HepG2 (cell line): ENCODE measurements around the gene USP24. TPM values are rescaled to one million over a fixed set of nuclear protein-coding genes. Genes with fewer than 3 reads are reported as not detected.
A peak's percentile ranks its signal among the peaks of the same experiment; 100 is the strongest.

Experiments
- ATRX ChIP-seq: sonication (generic); formaldehyde crosslinking; IDR thresholded peaks from 2 replicates; pipeline ENCODE4 v1.4.0; 2020; ENCODE audit warnings: missing genetic modification reagents, borderline replicate concordance
- CAMTA2 ChIP-seq: sonication (generic); formaldehyde crosslinking; IDR thresholded peaks from 2 replicates; pipeline ENCODE4 v1.4.0; 2020; ENCODE audit warnings: mild to moderate bottlenecking, missing genetic modification reagents, borderline replicate concordance
- FOXA3 ChIP-seq: IDR thresholded peaks from 2 replicates; pipeline ENCODE4 v1.6.1; 2016; ENCODE audit warnings: missing genetic modification reagents, missing compliant biosample characterization
- HCFC1 ChIP-seq: fragments of 150-350 bp; IDR thresholded peaks from 2 replicates; pipeline ENCODE4 v1.6.1; 2014; ENCODE audit warnings: low read depth, low read length
- HNRNPLL ChIP-seq: fragments of 200-400 bp; formaldehyde crosslinking; IDR thresholded peaks from 2 replicates; pipeline ENCODE4 v1.6.1; 2017; ENCODE audit warnings: mild to moderate bottlenecking, low read depth, low read length; ENCODE audit not compliant: poor library complexity, severe bottlenecking
- KDM5B ChIP-seq: sonication (generic); formaldehyde crosslinking; IDR thresholded peaks from 2 replicates; pipeline ENCODE4 v1.4.0; 2020; ENCODE audit warnings: missing genetic modification reagents, mild to moderate bottlenecking, borderline replicate concordance
- SATB2 ChIP-seq: sonication (generic); formaldehyde crosslinking; IDR thresholded peaks from 2 replicates; pipeline ENCODE4 v1.5.0; 2020; ENCODE audit warnings: missing genetic modification reagents
- SP1 ChIP-seq, 2 experiments: fragments of 450-650 bp in 1 of 2; sonication (generic) in 1 of 2; formaldehyde crosslinking in 1 of 2; IDR thresholded peaks; 2 replicates each; pipeline versions ENCODE4 v1.4.0 to v1.6.1; 2016 to 2020; ENCODE audit warnings: missing genetic modification reagents in 1 of 2
- TMF1 ChIP-seq: sonication (generic); formaldehyde crosslinking; IDR thresholded peaks from 2 replicates; pipeline ENCODE4 v1.8.1; 2022; ENCODE audit warnings: low read depth, missing genetic modification reagents
- ZNF17 ChIP-seq: sonication (generic); formaldehyde crosslinking; IDR thresholded peaks from 2 replicates; pipeline ENCODE4 v1.5.0; 2020; ENCODE audit warnings: mild to moderate bottlenecking, missing genetic modification reagents
- ZNF333 ChIP-seq: sonication (generic); formaldehyde crosslinking; IDR thresholded peaks from 2 replicates; pipeline ENCODE4 v1.4.0; 2020; ENCODE audit warnings: mild to moderate bottlenecking, missing genetic modification reagents, borderline replicate concordance
- ZNF484 ChIP-seq: sonication (generic); formaldehyde crosslinking; IDR thresholded peaks from 2 replicates; pipeline ENCODE4 v1.5.1; 2020; ENCODE audit warnings: mild to moderate bottlenecking, low read depth, missing genetic modification reagents, borderline replicate concordance
- ZNF546 ChIP-seq: sonication (generic); formaldehyde crosslinking; conservative IDR thresholded peaks from 2 replicates; pipeline ENCODE4 v1.8.1; 2023; ENCODE audit warnings: mild to moderate bottlenecking, missing genetic modification reagents
- ZNF652 ChIP-seq: IDR thresholded peaks from 2 replicates; pipeline ENCODE4 v1.6.1; 2016; ENCODE audit warnings: low read depth, borderline replicate concordance
- ZNF709 ChIP-seq: sonication (generic); formaldehyde crosslinking; IDR thresholded peaks from 2 replicates; pipeline ENCODE4 v1.5.0; 2020; ENCODE audit warnings: mild to moderate bottlenecking, missing genetic modification reagents
- ZNF850 ChIP-seq: sonication (generic); formaldehyde crosslinking; conservative IDR thresholded peaks from 2 replicates; pipeline ENCODE4 v1.9.0; 2021; ENCODE audit warnings: mild to moderate bottlenecking, missing genetic modification reagents
- ZNF878 ChIP-seq: sonication (generic); formaldehyde crosslinking; IDR thresholded peaks from 2 replicates; pipeline ENCODE4 v1.8.1; 2023; ENCODE audit warnings: mild to moderate bottlenecking, missing genetic modification reagents, moderate library complexity
- polyA plus RNA-seq, 8 experiments: library from polyadenylated mRNA; depleted of rRNA in 3 of 8; stranded (reverse) in 7 of 8; unstranded in 1 of 8; fragments of >200 nt; fragmentation: Illumina TruSeq in 4 of 8; extraction: Trizol in 4 of 8; gene quantifications; 2 replicates each; pipeline versions ENCODE4 v1.2.1 to v1.2.3, GENCODE V29; 2011 to 2016; ENCODE audit warnings: low read depth in 4 of 8, missing spikeins in 1 of 8, mixed read lengths in 1 of 8; ENCODE audit not compliant: insufficient read depth in 1 of 8
- total RNA-seq, 5 experiments: library from RNA; depleted of rRNA; stranded (reverse); fragments of >200 nt; fragmentation: Illumina TruSeq; extraction: Trizol; gene quantifications; 2 replicates each; pipeline ENCODE4 v1.2.3, GENCODE V29; 2016; ENCODE audit warnings: low read depth in 1 of 5
- TF ChIP-seq, protein P1 (sequence below): IDR thresholded peaks from 2 replicates; pipeline ENCODE4 v1.6.1; 2016
- TF ChIP-seq, protein P2 (sequence below): sonication (generic); formaldehyde crosslinking; IDR thresholded peaks from 2 replicates; pipeline ENCODE4 v1.4.0; 2020; ENCODE audit warnings: mild to moderate bottlenecking, missing genetic modification reagents
- TF ChIP-seq, protein P3 (sequence below): IDR thresholded peaks from 2 replicates; pipeline ENCODE4 v1.6.1; 2018; ENCODE audit warnings: missing genetic modification reagents, mild to moderate bottlenecking, missing compliant biosample characterization

USP24 gene
- total and polyA plus RNA-seq, 2 of the 13 experiments (the other 11 are each of a cell fraction or from before 2014, with no cell fraction given) = 18.8 to 47.6 TPM

DNA sequence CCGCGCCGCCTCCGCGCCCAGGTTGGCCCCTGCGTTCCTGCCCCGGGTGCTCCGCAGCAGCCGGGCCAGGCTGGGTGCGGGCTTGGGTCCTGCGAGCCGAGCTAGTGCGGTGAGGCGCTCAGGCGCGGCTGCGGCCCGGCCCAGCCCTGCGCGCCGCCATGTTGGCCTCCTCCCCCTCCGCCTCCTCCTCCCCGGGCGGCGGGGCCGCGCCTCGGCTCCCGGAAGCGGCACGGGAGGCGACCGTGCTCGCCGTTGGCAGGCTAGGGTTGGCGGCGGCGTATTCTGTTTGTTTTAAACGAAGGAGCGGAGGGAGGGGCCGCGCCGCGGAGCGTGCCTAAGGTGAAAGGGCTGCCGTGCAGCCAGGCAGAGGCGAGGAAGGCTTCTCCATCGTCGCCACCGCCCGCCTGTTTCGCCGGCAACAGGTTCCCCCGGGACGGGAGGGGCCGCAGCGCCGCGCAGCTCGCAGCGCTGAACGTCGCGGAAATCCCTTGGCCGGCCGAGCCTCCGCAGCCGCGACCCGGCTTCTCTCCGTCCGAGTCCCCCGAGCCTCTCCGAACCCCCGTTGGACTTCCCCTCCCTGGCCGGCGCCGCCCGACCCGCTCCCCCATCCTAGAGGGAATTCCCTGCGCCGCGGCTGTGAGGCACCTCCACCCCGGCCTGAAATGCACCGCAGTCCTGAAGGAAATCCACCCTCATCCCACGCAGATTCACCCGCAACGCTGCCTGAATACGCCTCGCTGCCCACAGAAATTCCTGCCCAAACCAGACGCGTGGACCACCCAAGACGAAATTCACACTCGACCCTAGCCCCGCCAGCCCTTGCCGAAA lies at the start of gene USP24 (continued):
- TF ChIP-seq, protein P1, sequence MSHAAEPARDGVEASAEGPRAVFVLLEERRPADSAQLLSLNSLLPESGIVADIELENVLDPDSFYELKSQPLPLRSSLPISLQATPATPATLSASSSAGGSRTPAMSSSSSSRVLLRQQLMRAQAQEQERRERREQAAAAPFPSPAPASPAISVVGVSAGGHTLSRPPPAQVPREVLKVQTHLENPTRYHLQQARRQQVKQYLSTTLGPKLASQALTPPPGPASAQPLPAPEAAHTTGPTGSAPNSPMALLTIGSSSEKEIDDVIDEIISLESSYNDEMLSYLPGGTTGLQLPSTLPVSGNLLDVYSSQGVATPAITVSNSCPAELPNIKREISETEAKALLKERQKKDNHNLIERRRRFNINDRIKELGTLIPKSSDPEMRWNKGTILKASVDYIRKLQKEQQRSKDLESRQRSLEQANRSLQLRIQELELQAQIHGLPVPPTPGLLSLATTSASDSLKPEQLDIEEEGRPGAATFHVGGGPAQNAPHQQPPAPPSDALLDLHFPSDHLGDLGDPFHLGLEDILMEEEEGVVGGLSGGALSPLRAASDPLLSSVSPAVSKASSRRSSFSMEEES (CRISPR knock-in tag) = no peak
- peak; percentile 86 for TF ChIP-seq ZNF709 (CRISPR knock-in tag)
- TF ChIP-seq, protein P2, sequence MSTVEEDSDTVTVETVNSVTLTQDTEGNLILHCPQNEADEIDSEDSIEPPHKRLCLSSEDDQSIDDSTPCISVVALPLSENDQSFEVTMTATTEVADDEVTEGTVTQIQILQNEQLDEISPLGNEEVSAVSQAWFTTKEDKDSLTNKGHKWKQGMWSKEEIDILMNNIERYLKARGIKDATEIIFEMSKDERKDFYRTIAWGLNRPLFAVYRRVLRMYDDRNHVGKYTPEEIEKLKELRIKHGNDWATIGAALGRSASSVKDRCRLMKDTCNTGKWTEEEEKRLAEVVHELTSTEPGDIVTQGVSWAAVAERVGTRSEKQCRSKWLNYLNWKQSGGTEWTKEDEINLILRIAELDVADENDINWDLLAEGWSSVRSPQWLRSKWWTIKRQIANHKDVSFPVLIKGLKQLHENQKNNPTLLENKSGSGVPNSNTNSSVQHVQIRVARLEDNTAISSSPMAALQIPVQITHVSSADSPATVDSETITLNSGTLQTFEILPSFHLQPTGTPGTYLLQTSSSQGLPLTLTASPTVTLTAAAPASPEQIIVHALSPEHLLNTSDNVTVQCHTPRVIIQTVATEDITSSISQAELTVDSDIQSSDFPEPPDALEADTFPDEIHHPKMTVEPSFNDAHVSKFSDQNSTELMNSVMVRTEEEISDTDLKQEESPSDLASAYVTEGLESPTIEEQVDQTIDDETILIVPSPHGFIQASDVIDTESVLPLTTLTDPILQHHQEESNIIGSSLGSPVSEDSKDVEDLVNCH (CRISPR knock-in tag) = 0 out of 2 replicates have a peak, but pooled peaks have one; percentile 28
- no peak for TF ChIP-seq ZNF333 (CRISPR knock-in tag)
- no peak for TF ChIP-seq TMF1 (CRISPR knock-in tag)
- TF ChIP-seq, protein P3, sequence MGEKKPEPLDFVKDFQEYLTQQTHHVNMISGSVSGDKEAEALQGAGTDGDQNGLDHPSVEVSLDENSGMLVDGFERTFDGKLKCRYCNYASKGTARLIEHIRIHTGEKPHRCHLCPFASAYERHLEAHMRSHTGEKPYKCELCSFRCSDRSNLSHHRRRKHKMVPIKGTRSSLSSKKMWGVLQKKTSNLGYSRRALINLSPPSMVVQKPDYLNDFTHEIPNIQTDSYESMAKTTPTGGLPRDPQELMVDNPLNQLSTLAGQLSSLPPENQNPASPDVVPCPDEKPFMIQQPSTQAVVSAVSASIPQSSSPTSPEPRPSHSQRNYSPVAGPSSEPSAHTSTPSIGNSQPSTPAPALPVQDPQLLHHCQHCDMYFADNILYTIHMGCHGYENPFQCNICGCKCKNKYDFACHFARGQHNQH (CRISPR knock-in tag) = peak; percentile 81
- no peak for TF ChIP-seq ZNF17 (CRISPR knock-in tag)
- no peak for TF ChIP-seq ZNF878 (CRISPR knock-in tag)
- peak; percentile 72 for TF ChIP-seq HNRNPLL
- no peak for TF ChIP-seq ZNF850 (CRISPR knock-in tag)
- TF ChIP-seq ATRX (CRISPR knock-in tag) = no peak
- no peak for TF ChIP-seq SATB2
- peak; percentile 26; the same call in 1 of the 2 replicates for TF ChIP-seq ZNF652
- peak; percentile 26; the same call in 1 of the 2 replicates for TF ChIP-seq HCFC1
- no peak for TF ChIP-seq KDM5B (CRISPR knock-in tag)
- TF ChIP-seq ZNF484 (CRISPR knock-in tag) = no peak
- TF ChIP-seq ZNF546 (CRISPR knock-in tag) = no peak
- TF ChIP-seq SP1 (IDR thresholded peaks at IDR 0.05) = no peak
- TF ChIP-seq SP1 (CRISPR knock-in tag; IDR thresholded peaks at IDR 0.05) = 0 out of 2 replicates have a peak, but pooled peaks have one; percentile 31
- no peak for TF ChIP-seq CAMTA2 (CRISPR knock-in tag)
- TF ChIP-seq FOXA3 = peak; percentile 28; the same call in 1 of the 2 replicates
